Large intestine (tissue), 3 donors: Measurements from ENCODE around the gene SIGLEC15. TPM values are rescaled to one million over a fixed set of nuclear protein-coding genes. Genes with fewer than 3 reads are reported as not detected.
"Not testable (repeated sequence)": the region's sequence is repeated elsewhere in the genome, so short reads cannot be mapped to it uniquely, and the experiment has no call there.

Experiments used
- DNase-seq, 2 donors: peaks; one replicate each; pipeline versions ENCODE4 v3.0.0 to v3.0.0-alpha.2; 2013
- H3K27ac ChIP-seq: one replicate; pipeline ENCODE4 v1.5.1; 2013; ENCODE audit warnings: low read length
- H3K27me3 ChIP-seq: 2 replicates; pipeline ENCODE4 v1.6.1; 2013; ENCODE audit warnings: low read length; ENCODE audit not compliant: control insufficient read depth, insufficient read depth
- H3K36me3 ChIP-seq: 2 replicates; pipeline ENCODE4 v1.6.1; 2013; ENCODE audit warnings: low read length; ENCODE audit not compliant: control insufficient read depth, insufficient read depth
- H3K4me1 ChIP-seq: one replicate; pipeline ENCODE4 v1.6.1; 2013; ENCODE audit warnings: low read length; ENCODE audit not compliant: control insufficient read depth, insufficient read depth
- H3K4me3 ChIP-seq: one replicate; pipeline ENCODE4 v1.5.1; 2013; ENCODE audit warnings: low read length
- H3K9me3 ChIP-seq: one replicate; pipeline ENCODE4 v1.6.1; 2013; ENCODE audit warnings: mild to moderate bottlenecking, low read depth, low read length, moderate library complexity; ENCODE audit not compliant: control insufficient read depth
- WGBS: methylation state at CpG from one replicate; pipeline ENCODE4 v1.1.5; 2013; ENCODE audit warnings: low lambda C conversion rate; ENCODE audit not compliant: insufficient coverage; 5-methylcytosine and 5-hydroxymethylcytosine counted together
- polyA plus RNA-seq: library from polyadenylated mRNA; unstranded; fragments of 120-200 nt; gene quantifications from one replicate; pipeline ENCODE4 v1.2.1, GENCODE V29; 2013

The SIGLEC15 gene
- polyA plus RNA-seq, 1 donor: 2.0 TPM

DNA sequence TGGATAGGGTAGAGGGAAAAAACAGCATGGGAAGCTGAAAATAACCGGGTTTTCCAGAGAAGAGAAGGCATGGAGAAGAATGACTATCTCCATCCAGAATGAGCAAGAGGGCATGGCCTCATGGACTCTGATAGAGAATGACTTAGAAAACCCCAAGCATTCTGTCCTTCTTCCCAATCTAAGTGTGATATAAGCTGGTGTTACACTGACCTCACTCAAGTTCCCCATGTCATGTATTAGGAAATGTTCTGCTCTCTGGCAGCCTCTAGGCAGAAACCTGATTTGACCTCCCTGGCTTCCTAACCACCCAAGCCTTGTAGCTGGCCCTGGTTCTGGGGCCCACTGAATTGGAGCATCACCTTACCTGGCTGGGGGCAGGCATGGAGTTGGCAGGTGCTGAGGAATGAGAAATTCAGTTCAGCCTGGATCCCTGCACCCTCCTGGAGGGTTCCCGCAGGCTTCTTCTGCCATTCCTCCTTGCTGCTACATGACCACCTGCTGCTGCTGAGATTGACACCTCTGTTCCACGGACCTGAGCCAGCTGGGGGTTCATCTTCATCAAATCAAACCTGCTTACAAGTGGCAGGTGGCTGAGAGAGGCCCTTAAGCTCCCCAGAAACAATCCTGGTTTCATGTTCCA lies 5.2 kb upstream of the SIGLEC15 start:
- Histone ChIP-seq H3K4me3 (no peak overlapping the region), H3K9me3 (no peaks in the 10 kb centered on the region), H3K4me1 (no peaks in the 10 kb centered on the region), H3K36me3 (no peaks in the 10 kb centered on the region), H3K27ac (no peak overlapping the region), H3K27me3 (no peaks in the 10 kb centered on the region)
- WGBS: 100% methylated on average over 1 of the region's 3 CpGs
- DNase-seq: no peak

DNA sequence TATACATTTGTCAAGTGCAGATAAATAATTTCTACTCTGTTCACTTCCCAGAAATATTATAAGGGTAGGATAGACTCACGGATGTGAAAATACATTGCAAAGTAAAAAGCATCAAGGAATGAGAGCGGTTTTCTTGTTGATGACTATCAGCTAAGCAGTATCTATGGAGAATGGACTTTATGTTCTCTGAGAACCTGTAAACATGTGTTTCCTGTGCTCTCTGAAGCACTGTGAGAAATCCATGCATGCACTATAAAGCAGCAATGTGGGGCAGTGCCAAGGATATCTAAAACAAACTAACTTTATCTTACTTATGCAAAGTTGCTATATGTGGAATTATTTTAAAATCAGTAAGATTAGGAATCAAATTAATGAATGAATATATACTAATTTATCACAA lies 4.4 kb upstream of the SIGLEC15 start:
- Histone ChIP-seq H3K9me3 (no peaks in the 10 kb centered on the region), H3K4me3 (no peak overlapping the region), H3K27ac (no peak overlapping the region), H3K27me3 (no peaks in the 10 kb centered on the region), H3K36me3 (no peaks in the 10 kb centered on the region), H3K4me1 (no peaks in the 10 kb centered on the region)
- no CpG with 5 or more reads among the region's 2 CpGs for WGBS
- no peak for DNase-seq

DNA sequence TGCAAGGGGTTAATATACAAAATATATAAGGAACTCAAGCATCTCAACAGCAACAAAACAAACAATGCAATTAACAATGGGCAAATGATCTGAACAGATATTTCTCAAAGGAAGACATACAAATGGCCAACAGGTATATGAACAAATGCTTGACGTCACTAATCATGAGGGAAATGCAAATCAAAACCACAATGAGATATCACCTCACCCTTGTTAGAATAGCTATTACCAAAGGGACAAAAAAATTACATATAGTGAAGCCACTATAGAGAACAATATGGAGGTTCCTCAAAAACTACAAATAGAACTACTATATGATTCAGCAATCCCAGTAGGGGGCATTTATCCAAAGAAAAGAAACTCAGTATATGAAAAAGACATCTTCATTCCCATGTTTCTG lies 3.8 kb upstream of the SIGLEC15 start:
- H3K36me3 ChIP-seq: no peaks in the 10 kb centered on the region
- no peaks in the 10 kb centered on the region for H3K4me1 ChIP-seq
- DNase-seq: no peak
- WGBS: no CpG with 5 or more reads among the region's 1 CpG
- no peaks in the 10 kb centered on the region for H3K9me3 ChIP-seq
- no peaks in the 10 kb centered on the region for H3K27me3 ChIP-seq
- no peak overlapping the region for H3K27ac ChIP-seq
- H3K4me3 ChIP-seq: no peak overlapping the region

DNA sequence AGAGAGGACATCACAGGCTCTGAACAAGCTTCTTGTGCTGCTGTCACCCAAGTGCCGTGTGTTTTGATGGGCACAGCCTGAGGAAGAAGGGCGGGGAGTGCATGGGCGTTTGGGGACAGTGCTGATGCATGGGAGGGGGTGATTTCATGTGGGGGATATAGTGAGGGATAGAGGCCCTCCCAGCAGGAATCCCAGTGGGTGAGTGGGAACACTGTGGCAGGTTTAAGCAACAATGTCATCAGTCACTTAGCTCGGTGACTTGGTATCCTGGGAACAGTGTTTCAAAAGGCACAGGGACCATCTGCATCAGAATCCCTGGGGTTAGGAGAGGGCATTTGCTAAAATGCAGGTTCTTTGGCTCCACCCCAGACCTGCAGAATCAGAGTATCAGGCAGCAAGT lies 609 bp downstream of the SIGLEC15 start:
- H3K27me3 ChIP-seq: no peaks in the 10 kb centered on the region
- H3K9me3 ChIP-seq: no peaks in the 10 kb centered on the region
- no peak overlapping the region for H3K4me3 ChIP-seq
- WGBS: no CpG with 5 or more reads among the region's 4 CpGs
- no peak overlapping the region for H3K27ac ChIP-seq
- H3K4me1 ChIP-seq: peaks cover 31% of the 10 kb centered on the region
- no peak for DNase-seq
- no peaks in the 10 kb centered on the region for H3K36me3 ChIP-seq

DNA sequence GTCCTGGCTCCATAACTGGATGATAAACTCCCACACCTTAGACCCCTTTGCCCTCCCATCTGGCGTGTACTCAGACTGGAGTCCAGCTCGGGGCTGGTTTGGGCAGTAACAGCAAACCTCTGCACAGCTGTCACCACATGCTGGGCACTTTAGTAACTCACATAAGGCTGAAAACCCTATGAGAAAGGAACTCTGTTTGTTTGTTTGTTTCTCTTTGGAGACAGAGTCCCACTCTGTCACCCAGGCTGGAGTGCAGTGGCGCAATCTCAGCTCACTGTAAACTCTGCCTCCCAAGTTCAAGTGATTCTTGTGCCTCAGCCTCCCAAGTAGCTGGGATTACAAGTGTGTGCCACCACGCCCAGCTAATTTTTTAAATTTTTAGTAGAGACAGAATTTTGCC lies 1.2 kb downstream of the SIGLEC15 start:
- H3K4me1 ChIP-seq: peaks cover 31% of the 10 kb centered on the region
- not testable (repeated sequence) for H3K9me3 ChIP-seq, H3K36me3 ChIP-seq, H3K27ac ChIP-seq, H3K27me3 ChIP-seq, H3K4me3 ChIP-seq, DNase-seq
- 80% methylated on average over 1 of the region's 4 CpGs for WGBS

DNA sequence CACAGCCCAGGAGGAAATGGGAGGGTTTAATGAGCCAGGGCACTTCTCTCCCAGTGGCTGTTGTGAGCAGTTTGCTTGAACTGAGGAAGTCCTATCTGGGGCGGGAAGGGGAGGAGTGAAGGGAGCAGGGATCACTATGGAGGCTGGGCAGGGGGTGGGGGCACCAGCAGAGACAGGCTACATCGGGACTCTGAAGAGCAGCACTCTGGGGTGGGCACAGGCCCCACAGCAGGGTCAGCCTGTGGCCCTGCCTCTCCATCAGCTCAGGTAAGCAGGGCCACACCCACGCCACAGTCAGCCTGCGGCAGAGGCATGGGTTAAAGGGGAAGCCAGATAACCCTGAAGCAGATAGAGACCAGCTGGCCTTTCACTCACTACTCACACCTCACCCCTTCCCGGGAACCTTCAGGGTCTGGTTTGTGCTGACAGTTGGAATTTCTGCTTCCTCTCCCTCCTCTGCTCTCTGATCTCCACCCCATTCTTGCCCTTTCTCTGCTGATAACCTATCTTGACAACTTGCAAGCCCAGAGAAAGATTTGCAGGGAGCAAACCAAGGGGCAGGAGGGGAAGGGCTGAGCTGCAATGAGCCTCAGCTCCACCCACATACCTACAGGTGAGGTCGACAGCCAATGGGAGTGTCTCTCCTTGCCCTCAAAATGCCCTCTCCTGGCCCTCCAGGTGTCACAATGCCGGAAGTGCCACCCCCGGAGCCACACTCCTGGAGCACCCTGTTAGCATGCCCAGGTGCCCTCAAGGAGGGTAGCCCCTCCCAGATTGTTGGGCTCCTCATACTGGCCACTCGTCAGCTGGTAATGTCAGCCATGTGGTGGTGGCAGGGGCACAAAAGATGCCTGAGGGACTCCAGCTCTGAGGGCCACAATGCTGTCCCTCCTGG lies 3.7 kb downstream of the SIGLEC15 start:
- H3K36me3 ChIP-seq: no peaks in the 10 kb centered on the region
- DNase-seq: peak; percentile 95 to 98
- no CpG with 5 or more reads among the region's 9 CpGs for WGBS
- H3K9me3 ChIP-seq: no peaks in the 10 kb centered on the region
- H3K27me3 ChIP-seq: no peaks in the 10 kb centered on the region
- no peak overlapping the region for H3K4me3 ChIP-seq
- peaks cover 50% of the 10 kb centered on the region for H3K4me1 ChIP-seq
- H3K27ac ChIP-seq: peak overlapping the region; percentile 77

DNA sequence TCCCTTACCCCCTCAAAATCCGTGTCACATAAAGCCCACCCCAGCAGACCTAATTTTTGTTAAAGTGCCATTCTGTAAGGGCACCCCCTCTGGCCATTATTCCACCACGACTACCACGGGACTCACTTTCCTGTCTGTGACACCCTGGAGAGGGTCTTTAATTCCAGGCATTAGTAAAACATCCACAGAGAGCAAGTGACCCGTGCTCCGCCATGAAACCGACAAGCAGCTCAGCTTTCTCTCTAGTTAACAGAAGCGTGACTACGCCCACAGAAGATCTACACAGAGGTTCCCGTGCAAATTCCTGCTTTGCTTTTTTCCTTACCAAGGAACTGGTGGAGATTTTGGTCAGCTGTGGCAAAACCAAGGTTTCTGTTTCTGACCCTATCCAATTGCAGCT lies 4.4 kb downstream of the SIGLEC15 start:
- WGBS: no CpG with 5 or more reads among the region's 9 CpGs
- no peaks in the 10 kb centered on the region for H3K27me3 ChIP-seq
- H3K9me3 ChIP-seq: no peaks in the 10 kb centered on the region
- H3K4me3 ChIP-seq: no peak overlapping the region
- peaks cover 56% of the 10 kb centered on the region for H3K4me1 ChIP-seq
- peak overlapping the region; percentile 77 for H3K27ac ChIP-seq
- DNase-seq: no peak
- H3K36me3 ChIP-seq: no peaks in the 10 kb centered on the region

DNA sequence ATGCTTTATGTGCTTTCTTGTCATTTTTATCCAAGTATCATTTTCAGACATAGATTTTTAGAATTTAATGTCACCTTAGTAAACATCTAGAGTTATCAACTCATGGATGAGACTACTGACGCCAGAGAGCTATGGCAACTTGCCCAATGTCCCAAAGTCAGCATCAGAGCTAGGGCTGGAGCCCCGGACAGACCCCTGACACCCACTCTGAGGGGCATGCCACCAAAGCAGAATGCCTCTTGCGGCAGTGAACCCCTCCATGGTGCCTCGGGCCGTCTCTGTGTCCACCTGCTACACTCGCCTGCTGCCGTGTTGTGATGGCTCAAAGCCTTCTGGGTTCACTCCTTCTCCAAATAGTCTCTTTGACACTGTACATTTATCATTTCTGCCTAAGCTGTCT lies 5.4 kb downstream of the SIGLEC15 start:
- 92% methylated on average over 4 of the region's 7 CpGs for WGBS
- no peaks in the 10 kb centered on the region for H3K9me3 ChIP-seq
- H3K27me3 ChIP-seq: no peaks in the 10 kb centered on the region
- DNase-seq: no peak
- no peak overlapping the region for H3K27ac ChIP-seq
- no peaks in the 10 kb centered on the region for H3K36me3 ChIP-seq
- peaks cover 67% of the 10 kb centered on the region for H3K4me1 ChIP-seq
- no peak overlapping the region for H3K4me3 ChIP-seq

DNA sequence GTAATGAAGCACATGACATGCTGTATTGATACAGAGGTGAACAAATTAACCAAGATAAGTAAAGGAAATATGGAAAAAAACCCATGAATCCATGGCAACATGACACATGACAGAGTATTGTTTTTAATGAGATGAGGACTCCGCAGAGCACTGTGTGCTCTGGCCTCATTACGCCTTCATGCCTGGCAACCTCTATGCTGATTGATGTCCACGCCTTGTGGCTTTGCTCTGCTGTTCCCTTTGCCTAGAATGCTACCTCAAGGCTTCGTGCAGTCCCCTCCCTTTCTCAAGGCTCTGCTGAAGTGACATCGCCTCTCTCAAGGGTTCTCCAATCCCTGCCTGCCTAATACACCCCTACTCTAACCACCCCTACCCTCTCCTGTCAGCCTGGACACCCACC lies 8.4 kb downstream of the SIGLEC15 start:
- peak in 1 of 2 donors; percentile 42 for DNase-seq
- no peaks in the 10 kb centered on the region for H3K36me3 ChIP-seq
- no peaks in the 10 kb centered on the region for H3K9me3 ChIP-seq
- 83% methylated on average over 1 of the region's 5 CpGs for WGBS
- H3K27ac ChIP-seq: peak overlapping the region; percentile 92
- peaks cover 17% of the 10 kb centered on the region for H3K27me3 ChIP-seq
- H3K4me1 ChIP-seq: peaks cover 68% of the 10 kb centered on the region
- H3K4me3 ChIP-seq: no peak overlapping the region

DNA sequence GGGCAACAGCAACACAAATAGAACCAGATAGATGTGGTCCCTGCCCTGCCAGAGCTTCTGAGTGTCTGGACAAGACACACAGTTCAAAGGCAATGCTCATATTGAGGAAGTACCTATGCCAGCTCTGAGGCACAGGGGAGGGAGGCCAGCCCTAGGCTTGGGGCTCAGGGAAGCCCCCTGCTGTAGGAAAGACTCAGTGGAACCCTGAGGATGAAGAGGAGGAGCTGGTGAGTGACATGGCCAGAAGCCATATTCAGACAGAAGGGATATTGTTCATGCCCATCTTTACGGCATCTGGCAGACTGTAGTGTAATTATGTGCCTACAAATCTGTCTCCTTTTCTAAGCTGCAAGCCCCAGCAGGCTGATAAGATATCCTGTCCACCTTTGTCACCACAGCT lies 8.8 kb downstream of the SIGLEC15 start:
- WGBS: no CpG with 5 or more reads among the region's 1 CpG
- H3K9me3 ChIP-seq: no peaks in the 10 kb centered on the region
- H3K36me3 ChIP-seq: no peaks in the 10 kb centered on the region
- H3K4me1 ChIP-seq: peaks cover 68% of the 10 kb centered on the region
- DNase-seq: peak in 1 of 2 donors; percentile 48
- H3K27me3 ChIP-seq: peaks cover 21% of the 10 kb centered on the region
- peak overlapping the region; percentile 92 for H3K27ac ChIP-seq
- H3K4me3 ChIP-seq: no peak overlapping the region
